Medulla oblongata (tissue), 1 donor: Measurements from ENCODE around the gene DTNBP1.
"Not testable (repeated sequence)": the region's sequence is repeated elsewhere in the genome, so short reads cannot be mapped to it uniquely, and the experiment has no call there.

Source experiments
- DNase-seq: peaks from one replicate; pipeline ENCODE4 v3.0.0-alpha.2; 2015; ENCODE audit errors: extremely low spot score

Gene DTNBP1

DNA sequence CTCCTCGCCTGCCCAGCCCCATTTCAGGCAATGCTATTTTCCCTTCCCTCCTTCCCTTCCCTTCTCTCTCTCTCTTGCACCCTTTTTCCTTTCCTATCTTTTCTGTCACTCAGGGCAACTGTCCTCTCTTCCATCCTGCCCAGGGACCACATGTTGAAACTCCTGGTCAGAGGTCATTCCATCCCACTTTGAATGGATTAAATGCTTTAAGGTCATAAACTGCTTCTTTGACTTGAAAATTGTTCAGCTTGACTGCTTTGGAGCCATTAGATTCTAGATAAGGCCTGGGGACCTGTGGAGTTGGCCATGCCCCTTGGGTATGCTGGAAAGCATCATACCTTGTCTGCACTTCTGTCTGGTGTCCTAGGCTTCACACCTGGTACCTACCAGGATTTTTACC is 106.1 kb downstream of the DTNBP1 start:
- no peak for DNase-seq

DNA sequence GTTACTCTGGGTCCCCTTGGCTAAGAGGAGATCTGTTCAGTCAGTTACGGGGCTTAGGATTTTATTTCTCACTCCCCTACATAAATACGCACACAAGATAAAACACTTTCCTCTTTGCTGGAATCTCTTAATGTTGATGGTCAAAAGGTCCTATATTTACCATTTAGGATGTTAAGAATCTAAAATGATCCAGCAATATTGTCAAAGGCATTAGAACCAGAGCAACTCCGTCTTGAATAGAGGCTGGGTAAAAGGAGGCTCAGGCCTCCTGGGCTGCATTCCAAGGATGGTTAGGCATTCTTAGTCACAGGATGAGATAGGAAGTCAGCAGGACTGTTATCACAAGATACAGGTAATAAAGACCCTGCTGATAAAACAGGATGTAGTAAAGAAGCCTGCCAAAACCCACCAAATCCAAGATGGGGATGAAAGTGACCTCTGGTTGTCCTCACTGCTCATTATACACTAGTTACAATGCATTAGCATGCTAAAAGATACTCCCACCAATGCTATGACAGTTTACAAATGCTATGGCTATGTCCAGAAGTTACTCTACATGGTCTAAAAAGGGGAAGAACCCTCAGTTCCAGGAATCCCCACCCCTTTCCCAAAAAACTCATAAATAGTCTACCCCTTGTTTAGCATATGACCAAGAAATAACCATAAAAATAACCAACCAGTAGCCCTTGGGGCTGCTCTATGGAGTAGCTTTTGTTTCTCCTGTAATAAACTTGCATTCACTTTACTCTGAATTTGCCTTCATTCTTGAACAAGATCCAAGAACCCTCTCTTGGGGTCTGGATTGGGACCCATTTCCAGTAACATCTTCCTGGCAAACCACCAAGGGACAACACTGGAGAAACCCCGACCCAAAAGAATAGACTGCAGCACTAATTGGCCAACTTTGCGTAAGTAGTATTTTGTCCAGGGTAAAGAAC is 107.5 kb downstream of the DTNBP1 start:
- no peak for DNase-seq

DNA sequence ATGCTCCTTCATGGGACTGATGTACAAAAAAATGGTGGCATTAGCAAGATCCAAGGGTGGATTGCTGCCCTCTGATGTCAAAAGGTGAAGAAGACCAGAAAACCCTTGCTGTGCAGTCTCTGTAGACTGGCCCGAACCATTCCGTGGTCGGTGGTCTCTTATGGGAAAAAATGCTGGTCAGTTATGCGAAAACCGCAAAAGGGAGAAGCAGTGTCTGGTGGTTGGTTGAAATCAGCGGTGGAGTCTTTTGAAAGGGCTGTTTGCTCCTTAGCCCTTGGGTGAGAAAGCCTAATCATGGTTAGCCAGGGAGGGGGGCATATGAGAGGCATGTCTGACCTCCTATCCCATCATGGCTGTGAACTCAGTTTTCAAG is 108.1 kb downstream of the DTNBP1 start:
- DNase-seq = no peak

DNA sequence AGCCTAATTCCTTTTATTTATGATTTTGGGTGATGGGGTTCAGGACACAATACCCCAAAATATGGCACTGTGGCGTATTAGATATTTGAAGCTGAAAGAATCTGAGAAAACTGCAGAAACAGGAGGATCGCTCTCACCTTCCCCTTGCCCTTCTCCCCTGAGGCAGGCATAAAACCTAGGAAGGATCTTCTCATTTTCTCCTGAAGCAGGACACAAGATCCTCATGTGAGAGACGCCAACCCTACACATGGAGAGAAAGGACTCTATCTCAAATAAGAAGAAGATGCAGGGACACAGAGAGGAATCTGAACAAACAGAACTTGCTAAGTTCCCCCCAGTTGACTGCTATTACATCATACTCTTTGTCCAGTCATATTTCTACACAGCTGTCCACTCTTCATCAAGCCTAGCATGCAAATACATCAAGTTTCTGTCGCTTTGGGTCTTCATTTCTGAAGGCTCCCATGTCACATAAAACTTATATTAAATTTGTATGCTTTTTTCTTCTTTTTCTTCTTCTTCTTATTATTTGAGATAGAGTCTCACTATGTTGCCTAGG is 109.0 kb downstream of the DTNBP1 start:
- DNase-seq = no peak

DNA sequence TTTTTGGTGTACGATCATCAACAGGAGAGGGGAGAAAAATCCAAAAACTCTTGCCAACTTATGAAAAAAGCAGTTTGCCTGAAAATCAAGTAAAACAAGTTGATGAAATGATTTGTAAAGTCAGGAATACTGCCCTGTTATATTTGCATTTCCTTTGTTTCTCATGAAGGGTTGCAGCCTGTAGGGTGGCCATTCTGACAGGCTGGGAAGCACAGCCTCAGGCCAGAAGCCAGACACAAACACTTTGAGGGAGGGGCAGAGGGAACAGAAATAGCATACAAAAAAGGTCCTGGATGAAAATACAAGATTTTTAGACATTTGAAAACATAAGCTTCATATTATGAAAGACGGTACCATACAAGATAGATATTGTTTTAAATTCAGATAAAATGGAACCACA is 109.8 kb downstream of the DTNBP1 start:
- DNase-seq = no peak

DNA sequence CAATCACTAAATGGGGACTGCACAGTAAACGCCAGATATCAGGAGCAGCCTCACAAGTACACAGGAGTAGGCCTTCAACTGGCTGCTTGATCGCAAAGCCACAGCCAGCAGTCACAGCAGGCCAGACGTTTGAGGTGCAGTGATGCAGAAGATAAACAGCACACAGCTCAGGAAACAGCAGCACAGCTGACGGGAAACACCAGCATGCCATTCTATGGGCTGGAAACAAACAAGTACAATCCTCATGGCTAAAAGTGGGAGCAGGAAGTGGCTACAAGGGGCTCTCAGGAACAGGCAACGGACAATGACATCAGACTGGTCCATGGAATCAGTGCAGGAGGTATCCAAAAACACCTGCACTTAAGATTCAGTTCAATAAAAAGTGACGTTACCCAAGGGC is 111.0 kb downstream of the DTNBP1 start:
- no peak for DNase-seq

DNA sequence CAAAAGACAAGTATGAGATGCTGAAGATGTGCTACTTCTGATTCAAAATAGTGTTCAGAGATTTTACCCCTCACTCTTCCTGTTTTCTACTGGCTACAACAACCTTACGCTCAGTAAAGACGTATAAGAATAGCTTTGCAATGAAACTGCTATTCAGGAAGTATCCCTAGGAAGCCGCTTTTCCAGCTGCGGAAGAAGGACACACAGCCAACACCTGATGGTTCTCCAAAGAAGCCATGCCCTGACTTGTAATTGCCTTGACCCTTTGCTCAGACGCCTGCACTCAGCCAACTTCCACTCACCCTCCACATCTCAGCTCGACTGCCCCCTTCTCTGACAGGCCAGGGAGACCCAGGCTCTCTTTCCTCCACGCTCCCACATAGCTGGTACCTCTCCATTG is 111.6 kb downstream of the DTNBP1 start:
- DNase-seq = no peak

DNA sequence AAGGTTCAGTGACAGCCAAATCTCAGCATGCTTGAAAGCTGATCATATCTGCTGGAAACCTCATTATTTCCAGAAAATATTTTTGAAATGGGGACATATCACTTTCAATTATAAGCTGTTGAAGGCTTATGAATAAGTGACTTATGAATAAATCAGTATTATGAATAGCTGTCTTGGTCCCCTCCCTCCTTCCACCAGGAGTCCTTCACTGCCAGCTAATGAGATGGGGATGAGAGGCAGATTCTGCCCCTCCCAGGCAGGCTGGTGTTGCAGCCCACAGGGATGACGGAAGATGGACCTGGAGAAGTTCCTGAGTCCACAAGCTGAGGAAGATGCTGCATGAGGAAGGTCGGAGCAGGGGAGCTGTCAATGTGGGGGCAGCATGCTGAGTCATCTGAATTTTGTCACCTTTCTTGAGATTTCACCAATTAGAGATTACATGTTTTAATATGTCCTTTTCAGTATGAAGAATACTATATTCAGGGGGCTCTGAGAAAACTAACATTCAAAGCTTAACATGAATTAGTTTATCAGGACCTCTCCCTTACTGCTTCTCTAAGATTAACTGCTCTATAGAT is 112.2 kb downstream of the DTNBP1 start:
- no peak for DNase-seq

DNA sequence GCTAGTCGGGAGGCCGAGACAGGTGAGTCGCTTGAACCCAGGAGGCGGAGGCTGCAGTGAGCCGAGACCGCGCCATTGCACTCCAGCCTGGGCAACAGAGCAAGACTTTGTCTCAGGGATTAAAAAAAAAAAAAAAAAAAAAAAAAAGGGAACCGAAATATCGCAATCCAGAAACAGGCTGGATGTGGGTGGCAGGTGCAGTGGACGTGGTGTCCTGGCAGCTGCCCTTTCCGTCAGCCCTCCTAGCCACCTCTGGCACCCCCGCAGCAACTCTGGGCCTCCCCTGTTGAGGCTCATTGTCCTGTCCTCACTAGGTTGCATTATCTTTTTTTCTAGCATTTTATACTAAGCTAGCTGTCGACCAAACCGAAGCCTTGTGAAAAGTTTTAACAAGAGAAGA is 113.5 kb downstream of the DTNBP1 start:
- no peak for DNase-seq

DNA sequence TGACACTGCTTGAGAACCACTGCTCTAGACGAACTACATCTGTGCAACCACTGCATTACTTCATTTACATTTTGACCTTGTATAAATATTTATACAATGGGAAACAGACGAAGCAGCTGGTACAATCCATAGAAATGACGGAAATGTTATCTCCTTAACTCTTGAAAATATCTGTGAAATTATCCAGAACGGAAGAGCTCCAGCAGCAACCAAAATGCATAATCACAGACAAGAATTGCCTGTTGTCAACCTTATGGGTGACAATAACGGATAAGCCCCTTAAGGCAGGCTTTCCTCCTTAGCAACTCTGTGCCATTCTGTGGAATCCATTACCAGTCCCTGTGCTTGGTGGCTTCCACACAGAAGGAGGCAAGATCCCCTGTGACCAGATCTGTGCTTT is 115.4 kb downstream of the DTNBP1 start:
- no peak for DNase-seq

DNA sequence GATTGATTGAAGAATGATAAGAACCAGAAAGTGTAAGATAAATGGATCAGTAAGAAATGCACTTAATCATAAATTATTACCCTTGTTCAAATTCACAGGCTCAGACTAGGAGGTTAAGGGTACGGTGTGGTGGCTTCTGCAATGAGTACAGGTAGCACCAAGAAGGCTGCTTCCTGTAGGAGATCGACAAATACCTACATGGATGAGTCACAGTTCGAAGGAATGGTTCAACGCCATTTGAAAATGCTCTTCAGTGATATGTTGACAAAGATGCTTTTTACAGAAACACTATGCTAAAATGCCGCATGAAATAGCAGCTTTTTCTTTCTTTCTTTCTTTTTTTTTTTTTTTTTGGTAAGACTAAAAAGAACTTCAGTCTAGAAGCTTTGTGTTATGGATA is 116.2 kb downstream of the DTNBP1 start:
- DNase-seq = no peak

DNA sequence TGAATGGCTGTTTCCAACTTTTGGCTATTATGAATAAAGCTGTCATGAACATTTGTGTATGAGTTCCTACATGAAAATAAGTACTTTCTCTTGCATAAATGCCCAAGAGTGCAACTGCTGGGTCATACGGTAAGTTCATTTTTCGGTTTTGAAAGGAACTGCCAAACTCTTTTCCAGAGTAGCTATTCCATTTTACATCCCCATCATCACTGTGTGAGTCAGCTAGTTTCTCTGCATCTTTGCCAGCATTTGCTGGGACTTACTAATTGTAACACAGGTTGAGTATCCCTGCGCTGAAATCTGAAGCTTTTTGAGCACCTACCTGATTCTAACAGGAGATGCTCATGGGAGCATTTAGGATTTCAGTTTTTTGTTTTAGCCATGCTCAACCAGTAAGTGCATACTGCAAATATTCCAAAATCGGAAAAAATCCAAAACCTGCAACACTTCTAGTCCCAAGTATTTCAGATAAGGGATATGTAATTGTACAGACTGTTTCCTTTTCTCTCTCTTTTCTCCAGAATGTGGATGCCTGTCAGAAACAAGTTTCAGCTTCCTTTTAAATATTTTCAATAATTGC is 118.4 kb downstream of the DTNBP1 start:
- no peak for DNase-seq

DNA sequence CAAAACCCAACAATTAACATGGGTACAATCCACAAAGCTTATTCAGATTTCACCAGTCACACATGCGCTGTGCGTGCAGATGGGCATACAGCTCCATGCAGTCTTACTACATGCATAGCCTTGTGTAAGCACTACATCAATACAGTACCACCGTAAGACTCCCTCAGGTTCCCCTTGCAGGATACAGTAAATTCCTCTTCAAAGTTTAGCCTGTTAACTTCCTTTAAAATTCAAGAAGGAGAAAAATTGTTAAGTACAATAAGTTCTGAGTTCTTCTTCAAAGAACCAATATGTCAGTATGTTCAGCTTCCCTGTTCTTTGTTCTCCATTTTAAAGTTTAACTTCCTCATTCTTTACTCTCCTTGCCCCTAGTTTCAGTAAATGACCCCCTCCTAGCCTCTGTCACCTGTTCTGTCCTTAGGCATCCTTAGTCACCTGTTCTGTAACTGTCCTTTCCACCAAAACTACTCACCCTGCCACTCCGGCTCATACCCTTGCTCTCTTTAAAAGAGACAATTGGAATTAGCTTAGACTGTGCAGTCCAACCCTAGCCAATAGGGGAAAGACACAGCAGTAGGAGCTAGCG is 119.4 kb downstream of the DTNBP1 start:
- DNase-seq = not testable (repeated sequence)

DNA sequence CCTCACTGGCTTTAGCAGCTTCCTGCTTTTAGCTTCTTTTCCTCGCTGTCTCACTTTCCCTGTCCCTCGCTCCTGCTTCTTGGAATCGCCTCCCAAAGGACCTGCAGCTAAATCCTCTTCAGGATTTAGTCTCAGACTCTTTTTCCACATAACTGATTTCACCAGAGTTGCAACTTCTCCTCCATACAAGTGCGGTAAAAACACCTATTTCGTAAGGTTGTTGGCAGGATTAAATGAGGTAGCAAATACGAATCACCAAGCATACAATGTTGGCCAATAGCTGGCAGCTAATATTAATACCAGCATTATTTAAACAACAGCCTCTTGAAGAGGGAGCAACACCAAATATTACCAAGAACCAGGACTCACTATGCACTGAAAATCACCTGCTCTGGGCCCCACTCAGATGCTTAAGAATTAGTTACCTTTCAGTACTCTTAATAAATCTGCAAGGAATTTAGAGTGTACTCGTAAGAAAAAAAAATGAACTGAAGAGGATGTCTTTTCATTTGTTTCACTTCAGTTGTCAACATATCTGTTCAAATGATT is 123.0 kb downstream of the DTNBP1 start:
- no peak for DNase-seq

DNA sequence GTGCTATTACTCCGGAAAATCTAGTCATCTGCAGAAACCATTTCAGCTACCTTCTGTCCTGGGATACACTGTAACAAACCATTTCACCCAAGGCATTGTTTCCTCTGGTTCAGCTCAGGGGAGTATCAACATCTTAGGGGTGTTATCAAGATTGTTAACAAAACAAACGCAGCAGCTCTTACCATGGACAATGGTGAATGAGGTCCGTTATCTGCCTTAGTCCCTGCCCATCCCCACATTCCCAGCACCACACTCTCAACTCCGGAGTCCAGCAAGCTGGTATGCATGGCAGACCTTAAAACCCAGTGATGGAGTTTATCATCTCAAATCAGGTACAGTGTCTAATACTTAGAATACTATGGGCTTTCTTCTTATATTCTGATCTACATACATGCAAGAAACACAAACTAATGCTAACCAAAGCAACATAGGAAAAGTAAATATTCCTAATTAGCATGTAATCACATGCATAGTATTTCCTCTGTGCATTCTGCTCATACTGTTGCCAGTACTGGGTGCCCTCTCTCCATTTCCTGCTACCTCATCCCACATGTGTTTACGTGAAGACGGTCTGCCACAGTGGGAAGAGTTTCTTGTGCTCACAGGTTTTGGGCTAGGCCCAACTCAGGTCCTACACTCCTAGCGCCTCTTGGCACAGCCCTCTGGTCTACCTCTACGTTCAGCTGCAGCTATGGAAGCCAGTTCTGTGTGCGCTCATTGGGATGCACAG is 123.9 kb downstream of the DTNBP1 start:
- DNase-seq = no peak

DNA sequence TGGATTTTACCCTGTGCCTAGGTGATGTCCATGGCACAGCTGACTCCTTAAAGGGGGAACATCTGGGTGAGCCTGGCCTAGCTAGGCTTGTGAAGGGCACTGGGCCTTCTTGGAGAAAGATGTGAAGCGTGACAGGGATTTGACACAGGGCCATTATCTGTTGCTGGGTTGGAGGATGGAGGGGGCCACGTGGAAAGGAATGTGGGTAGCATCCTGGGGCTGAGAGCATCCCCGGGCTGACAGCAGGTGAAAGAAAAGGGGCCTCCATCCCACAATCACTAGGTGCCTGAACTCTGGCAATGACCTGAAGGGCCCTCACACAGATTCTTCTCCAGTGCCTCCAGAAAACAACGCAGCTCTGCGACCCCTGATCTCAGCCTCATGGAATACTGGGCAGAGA is 124.7 kb downstream of the DTNBP1 start:
- no peak for DNase-seq

DNA sequence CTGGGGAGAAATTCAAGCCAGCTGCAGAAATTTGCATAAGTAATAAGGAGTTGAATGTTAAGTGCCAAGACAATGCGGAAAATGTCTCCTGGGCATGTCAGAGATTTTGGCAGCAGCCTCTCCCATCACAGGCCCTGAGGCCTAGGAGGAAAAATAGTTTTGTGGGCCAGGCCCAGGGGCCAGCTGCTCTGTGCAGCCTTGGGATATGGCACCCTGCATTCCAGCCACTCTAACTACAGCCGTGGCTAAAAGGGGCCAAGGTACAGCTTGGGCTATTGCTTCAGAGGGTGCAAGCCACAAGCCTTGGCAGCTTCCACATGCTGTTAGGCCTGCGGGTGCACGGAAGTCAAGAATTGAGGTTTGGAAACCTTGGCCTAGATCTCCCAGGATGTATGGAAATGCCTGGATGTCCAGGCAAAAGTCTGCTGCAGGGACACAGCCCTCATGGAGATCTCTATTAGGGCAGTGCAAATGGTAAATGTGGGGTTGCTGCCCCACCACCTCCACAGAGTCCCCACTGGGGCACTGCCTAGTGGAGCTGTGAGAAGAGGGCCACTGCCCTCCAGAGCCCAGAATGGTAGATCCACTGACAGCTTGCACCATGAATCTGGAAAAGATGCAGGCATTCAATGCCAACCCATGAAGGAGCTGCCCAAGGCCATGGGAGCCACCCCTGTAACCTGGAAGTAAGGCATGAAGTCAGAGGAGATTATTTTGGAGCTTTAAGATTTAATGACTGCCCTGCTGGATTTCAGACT is 126.5 kb downstream of the DTNBP1 start:
- DNase-seq = no peak

DNA sequence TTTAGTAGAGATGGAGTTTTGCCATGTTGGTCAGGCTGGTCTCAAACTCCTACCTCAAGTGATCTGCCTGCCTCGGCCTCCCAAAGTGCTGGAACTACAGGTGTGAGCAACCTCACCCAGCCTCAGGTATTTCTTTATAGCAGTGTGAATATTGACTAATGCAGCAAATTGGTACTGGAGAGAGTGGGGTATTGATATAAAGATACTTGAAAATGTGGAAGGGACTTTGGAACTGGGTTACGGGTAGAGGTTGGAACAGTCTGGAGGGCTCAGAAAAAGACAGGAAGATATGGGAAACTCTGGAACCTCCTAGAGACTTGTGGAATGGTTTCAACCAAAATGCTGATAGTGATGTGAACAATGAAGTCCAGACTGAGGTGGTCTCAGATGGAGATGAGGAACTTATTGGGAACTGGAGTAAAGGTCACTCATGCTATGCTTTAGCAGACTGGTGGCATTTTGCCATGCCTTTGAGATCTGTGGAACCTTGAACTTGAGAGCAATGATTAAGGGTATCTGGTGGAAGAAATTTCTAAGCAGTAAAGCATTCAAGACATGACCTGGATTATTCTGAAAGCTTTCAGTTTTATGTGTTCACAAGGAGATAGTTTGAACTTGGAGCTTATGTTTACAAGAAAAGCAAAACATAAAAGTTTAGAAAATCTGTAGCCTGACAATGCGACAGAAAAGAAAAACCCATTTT is 127.2 kb downstream of the DTNBP1 start:
- DNase-seq = no peak

DNA sequence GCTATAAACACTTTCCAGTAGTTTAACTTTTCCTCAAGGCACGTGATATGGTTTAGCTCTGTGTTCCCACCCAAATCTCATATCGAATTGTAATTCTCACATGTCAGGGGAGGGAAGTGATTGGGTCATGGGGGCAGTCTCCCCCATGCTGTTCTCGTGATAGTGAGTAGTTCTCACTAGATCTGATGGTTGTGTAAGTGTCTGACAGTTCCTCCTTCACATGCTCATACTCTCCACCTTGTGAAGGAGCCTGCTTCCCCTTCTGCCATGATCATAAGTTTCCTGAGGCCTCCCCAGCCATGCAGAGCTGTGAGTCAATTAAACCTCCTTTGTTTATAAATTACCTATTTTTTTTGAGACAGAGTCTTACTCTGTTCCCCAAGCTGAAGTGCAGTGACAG is 127.9 kb downstream of the DTNBP1 start:
- peak; percentile 10 for DNase-seq

DNA sequence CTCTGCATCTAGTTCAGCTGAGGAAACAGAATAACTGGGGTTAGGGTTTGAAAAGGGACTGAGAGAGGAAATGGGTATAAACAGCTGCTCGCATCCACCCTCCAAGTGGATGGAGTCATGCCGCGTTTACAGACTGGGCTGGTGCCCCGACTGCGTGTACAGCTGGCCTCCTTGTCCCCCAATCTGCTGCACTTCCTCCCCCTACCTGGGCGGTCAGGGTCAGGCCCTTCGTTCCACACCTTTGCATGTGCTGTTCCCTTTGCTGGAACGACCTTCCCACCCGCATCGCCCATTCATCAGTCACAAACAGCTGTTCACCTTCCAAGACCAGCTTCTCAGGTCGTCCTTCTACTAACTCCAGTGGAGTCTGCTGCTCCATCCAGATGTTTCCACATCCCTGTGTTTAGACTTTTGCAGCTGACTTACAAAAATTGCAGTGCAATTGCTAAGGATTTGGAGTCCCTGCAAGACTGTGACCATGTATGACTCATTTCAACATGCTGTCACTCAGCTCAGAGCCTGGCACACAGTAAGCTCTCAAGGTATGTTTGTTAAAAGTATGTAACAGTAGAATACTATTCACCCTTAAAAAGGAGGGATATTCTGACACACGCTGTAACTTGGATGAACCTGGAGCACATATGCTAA is 129.3 kb downstream of the DTNBP1 start:
- no peak for DNase-seq
